Measurements from ENCODE around the gene WNT11. TPM values are rescaled to one million over a fixed set of nuclear protein-coding genes. Genes with fewer than 3 reads are reported as not detected.

The WNT11 gene
- total and polyA plus RNA-seq, 2 of the 13 experiments (the other 11 are each of a cell fraction or from before 2014, with no cell fraction given), result 0.34 to 0.66 TPM

- TF ChIP-seq GTF2F1 (IDR thresholded peaks at IDR 0.05; ENCODE audit: low read length) (0 out of 2 replicates have a peak, but pooled peaks have one; percentile 3), GATA4 (IDR thresholded peaks at IDR 0.05; ENCODE audit: borderline replicate concordance, low read depth) (0 out of 2 replicates have a peak, but pooled peaks have one; percentile 16), TSC22D2 (CRISPR knock-in tag; IDR thresholded peaks at IDR 0.05; ENCODE audit: borderline replicate concordance) (peak; percentile 49; the same call in 1 of the 2 replicates), ZNF589 (CRISPR knock-in tag; conservative IDR thresholded peaks at IDR 0.05) (no peak), ZNF281 (CRISPR knock-in tag; IDR thresholded peaks at IDR 0.05; ENCODE audit: borderline replicate concordance) (peak; percentile 29; the same call in 1 of the 2 replicates), ZNF12 (CRISPR knock-in tag; IDR thresholded peaks at IDR 0.05) (no peak; the same call in 1 of the 2 replicates), ATF7-NPFF (CRISPR knock-in tag; IDR thresholded peaks at IDR 0.05; ENCODE audit: low read depth) (peak; percentile 39; the same call in 1 of the 2 replicates), ZNF788 (CRISPR knock-in tag; IDR thresholded peaks at IDR 0.05; ENCODE audit: borderline replicate concordance) (peak; percentile 40; the same call in 1 of the 2 replicates), MIER3 (CRISPR knock-in tag; IDR thresholded peaks at IDR 0.05; ENCODE audit: borderline replicate concordance) (peak; percentile 63; the same call in 1 of the 2 replicates), CC2D1A (CRISPR knock-in tag; IDR thresholded peaks at IDR 0.05) (no peak), HCFC1 (IDR thresholded peaks at IDR 0.05; ENCODE audit: low read depth, low read length) (peak; percentile 8; the same call in 1 of the 2 replicates), LCORL (IDR thresholded peaks at IDR 0.05) (no peak), LCORL (CRISPR knock-in tag; IDR thresholded peaks at IDR 0.05) (peak; percentile 26), ZNF224 (CRISPR knock-in tag; IDR thresholded peaks at IDR 0.05) (peak; percentile 55; the same call in 1 of the 2 replicates), KDM2A (CRISPR knock-in tag; IDR thresholded peaks at IDR 0.05; ENCODE audit: borderline replicate concordance, low read depth) (peak; percentile 65; the same call in 1 of the 2 replicates), U2AF2 (IDR thresholded peaks at IDR 0.05; ENCODE audit: low read depth, low read length) (peak; percentile 74; the same call in 1 of the 2 replicates), GATAD2A (CRISPR knock-in tag; IDR thresholded peaks at IDR 0.05) (peak; percentile 58), YY1 (IDR thresholded peaks at IDR 0.05; ENCODE audit: insufficient read depth, insufficient replicate concordance, low read depth, low read length) (peak; percentile 60), ZBTB10 (CRISPR knock-in tag; IDR thresholded peaks at IDR 0.05; ENCODE audit: borderline replicate concordance) (peak; percentile 80; the same call in 1 of the 2 replicates), REL (CRISPR knock-in tag; conservative IDR thresholded peaks at IDR 0.05) (0 out of 2 replicates have a peak, but pooled peaks have one; percentile 42), GFI1 (CRISPR knock-in tag; IDR thresholded peaks at IDR 0.05; ENCODE audit: borderline replicate concordance) (peak; percentile 33; the same call in 1 of the 2 replicates), ZNF567 (CRISPR knock-in tag; IDR thresholded peaks at IDR 0.05; ENCODE audit: borderline replicate concordance) (peak; percentile 92; the same call in 1 of the 2 replicates), TFDP1 (CRISPR knock-in tag; IDR thresholded peaks at IDR 0.05; ENCODE audit: borderline replicate concordance) (peak; percentile 6; the same call in 1 of the 2 replicates)
Measured at GRCh38 chr11:76235233-76236091, 29.2 kb upstream of the WNT11 start (continued).
